Activated CD4-positive, alpha-beta T cell treated with anti-CD3 and anti-CD28 coated beads, Interleukin-2, amount 10 ng/mL, durations not matched to agents 7 days and 5 days (primary cell): Measurements from ENCODE around the gene C1GALT1. TPM values are rescaled to one million over a fixed set of nuclear protein-coding genes. Genes with fewer than 3 reads are reported as not detected.
"Not testable (repeated sequence)": the region's sequence is repeated elsewhere in the genome, so short reads cannot be mapped to it uniquely, and the experiment has no call there.

Experiments
- CTCF ChIA-PET: fragments of 350-600 bp; sonication (Branson Sonifier 250); formaldehyde crosslinking; loops from one replicate; lab custom pipeline; 2021; ENCODE audit warnings: antibody characterized with exemption; lab: Charles Lee
- POLR2A ChIA-PET: fragments of 350-600 bp; sonication (Branson Sonifier 250); formaldehyde crosslinking; loops from one replicate; lab custom pipeline; 2021; ENCODE audit warnings: antibody characterized with exemption; lab: Charles Lee
- DNase-seq: peaks from one replicate; pipeline ENCODE4 v3.0.0-alpha.2; 2020
- H3K27ac Mint-ChIP-seq: one replicate; pipeline ENCODE4 v1.8.0; 2021; ENCODE audit warnings: mild to moderate bottlenecking, moderate library complexity, mixed read lengths
- H3K27me3 Mint-ChIP-seq: one replicate; pipeline ENCODE4 v1.8.0; 2021; ENCODE audit warnings: mixed read lengths
- H3K36me3 Mint-ChIP-seq: one replicate; pipeline ENCODE4 v1.8.0; 2021; ENCODE audit warnings: low read depth, mixed read lengths
- H3K4me1 Mint-ChIP-seq: one replicate; pipeline ENCODE4 v1.8.0; 2021; ENCODE audit warnings: mixed read lengths
- H3K4me3 Mint-ChIP-seq: one replicate; pipeline ENCODE4 v1.8.0; 2021; ENCODE audit warnings: mild to moderate bottlenecking, moderate library complexity, mixed read lengths
- H3K9me3 Mint-ChIP-seq: one replicate; pipeline ENCODE4 v1.8.0; 2021; ENCODE audit warnings: mixed read lengths
- total RNA-seq, 2 experiments: library from RNA; stranded (reverse); gene quantifications; one replicate each; pipeline ENCODE4 v1.2.3, GENCODE V29; 2021

C1GALT1 gene
- total RNA-seq, 2 experiments from 2014 or later: 58.2 to 61.4 TPM

DNA sequence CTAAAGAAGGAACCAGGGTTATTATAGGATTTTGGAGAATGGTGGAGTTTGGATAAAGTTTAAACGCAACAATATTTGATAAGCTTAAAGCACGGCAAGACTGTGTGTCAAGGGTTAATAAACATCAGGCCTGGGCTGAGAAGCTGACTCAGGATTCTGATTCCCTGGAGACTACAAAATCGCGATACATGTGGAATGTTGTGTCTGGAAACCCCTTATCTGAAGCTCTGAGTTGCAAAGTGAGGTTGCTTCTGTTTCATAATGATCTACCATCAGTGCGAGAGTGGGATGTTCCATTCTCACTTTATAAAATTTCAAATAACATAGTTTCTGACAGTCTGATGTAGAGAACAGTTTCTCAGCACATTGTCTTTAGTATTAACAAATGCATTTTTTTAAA is 7.8 kb downstream of the C1GALT1 start:
- H3K4me1 Mint-ChIP-seq: peaks cover 41% of the 10 kb centered on the region
- no peak overlapping the region for H3K4me3 Mint-ChIP-seq
- ChIA-PET POLR2A (no interaction called here), CTCF (no interaction called here)
- peaks cover 9% of the 10 kb centered on the region for H3K9me3 Mint-ChIP-seq
- H3K27ac Mint-ChIP-seq: no peak overlapping the region
- no peaks in the 10 kb centered on the region for H3K27me3 Mint-ChIP-seq
- H3K36me3 Mint-ChIP-seq: peaks cover 53% of the 10 kb centered on the region
- DNase-seq: no peak

DNA sequence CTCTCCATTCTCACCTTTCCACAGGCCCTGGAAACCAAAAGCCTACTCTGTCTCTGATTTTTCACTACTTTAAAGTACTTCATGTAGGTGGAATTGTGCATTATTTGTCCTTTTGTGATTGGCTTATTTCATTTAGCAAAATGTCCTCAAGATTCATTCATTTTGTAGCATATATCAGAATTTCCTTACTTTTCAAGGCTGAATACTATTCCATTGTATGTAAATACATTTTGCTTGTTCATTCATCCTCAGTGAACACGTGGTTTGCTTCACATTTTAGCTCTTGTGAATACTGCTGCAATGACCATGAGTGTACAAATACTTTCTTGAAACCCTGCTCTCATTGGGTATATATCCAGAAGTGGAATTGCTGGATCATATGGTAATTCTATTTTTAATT is 8.8 kb downstream of the C1GALT1 start:
- peaks cover 10% of the 10 kb centered on the region for H3K9me3 Mint-ChIP-seq
- H3K4me1 Mint-ChIP-seq: peaks cover 48% of the 10 kb centered on the region
- ChIA-PET POLR2A (no interaction called here), CTCF (interaction anchor here (0.7 kb wide), 1 partner anchor 19 kb away, joined by 3 read pairs; no protein-coding TSS in a partner anchor)
- no peak for DNase-seq
- no peaks in the 10 kb centered on the region for H3K27me3 Mint-ChIP-seq
- no peak overlapping the region for H3K4me3 Mint-ChIP-seq
- peaks cover 53% of the 10 kb centered on the region for H3K36me3 Mint-ChIP-seq
- H3K27ac Mint-ChIP-seq: no peak overlapping the region

DNA sequence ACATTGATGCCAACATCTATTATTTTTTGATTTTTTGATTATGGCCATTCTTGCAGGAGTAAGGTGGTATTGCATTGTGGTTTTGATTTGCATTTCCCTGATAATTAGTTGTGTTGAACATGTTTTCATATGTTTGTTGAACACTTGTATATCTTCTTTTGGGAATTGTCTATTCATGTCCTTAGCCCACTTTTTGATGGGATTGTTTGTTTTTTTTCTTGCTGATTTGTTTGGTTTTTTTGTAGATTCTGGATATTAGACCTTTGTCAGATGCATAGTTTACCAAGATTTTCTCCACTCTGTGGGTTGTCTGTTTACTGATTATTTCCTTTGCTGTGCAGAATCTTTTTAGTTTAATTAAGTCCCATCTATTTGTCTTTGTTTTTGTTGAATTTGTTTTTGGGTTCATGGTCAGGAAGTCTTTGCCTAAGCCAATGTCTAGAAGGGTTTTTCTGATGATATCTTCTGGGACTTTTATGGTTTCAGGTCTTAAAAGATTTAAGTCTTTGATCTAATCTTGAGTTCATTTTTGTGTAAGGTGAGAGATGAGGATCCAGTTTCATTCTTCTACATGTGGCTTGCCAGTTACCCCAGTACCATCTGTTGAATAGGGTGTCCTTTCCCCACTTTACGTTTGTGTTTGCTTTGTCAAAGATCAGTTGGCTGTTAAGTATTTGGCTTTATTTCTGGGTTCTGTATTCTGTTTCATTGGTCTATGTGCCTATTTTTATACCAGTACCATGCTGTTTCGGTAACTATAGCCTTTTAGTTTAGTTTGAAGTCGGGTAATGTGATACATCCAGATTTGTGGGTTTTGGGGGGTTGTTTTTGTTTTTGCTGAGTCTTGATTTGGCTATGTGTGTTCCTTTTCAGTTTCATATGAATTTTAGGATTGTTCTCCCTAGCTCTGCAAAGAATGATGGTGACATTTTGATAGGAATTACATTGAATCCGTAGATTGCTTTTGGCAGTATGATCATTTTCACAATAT is 10.7 kb downstream of the C1GALT1 start:
- Mint-ChIP-seq H3K36me3 (peaks cover 72% of the 10 kb centered on the region), H3K9me3 (peaks cover 18% of the 10 kb centered on the region), H3K4me1 (peaks cover 58% of the 10 kb centered on the region), H3K4me3 (peak overlapping the region; percentile 52), H3K27ac (peak overlapping the region; percentile 78)
- CTCF ChIA-PET: interaction anchor here (1.3 to 1.7 kb wide), 2 partner anchors 10 to 28 kb away, joined by 3 to 5 read pairs; no protein-coding TSS in a partner anchor
- DNase-seq: peak; percentile 31
- H3K27me3 Mint-ChIP-seq, POLR2A ChIA-PET: not testable (repeated sequence)

DNA sequence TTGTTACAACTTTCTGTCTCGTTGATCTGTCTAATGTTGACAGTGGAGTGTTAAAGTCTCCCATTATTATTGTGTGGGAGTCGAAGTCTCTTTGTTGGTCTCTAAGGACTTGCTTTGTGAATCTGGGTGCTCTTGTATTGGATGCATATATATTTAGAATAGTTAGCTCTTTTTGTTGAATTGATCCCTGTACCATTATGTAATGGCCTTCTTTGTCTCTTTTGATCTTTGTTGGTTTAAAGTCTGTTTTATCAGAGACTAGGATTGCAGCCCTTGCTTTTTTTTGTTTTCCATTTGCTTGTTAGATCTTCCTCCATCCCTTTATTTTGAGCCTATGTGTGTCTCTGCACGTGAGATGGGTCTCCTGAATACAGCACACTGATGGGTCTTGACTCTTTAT is 17.2 kb downstream of the C1GALT1 start:
- CTCF ChIA-PET: interaction anchor here (1.2 kb wide), 1 partner anchor 23 kb away, joined by 3 read pairs; no protein-coding TSS in a partner anchor
- POLR2A ChIA-PET, DNase-seq, H3K27ac Mint-ChIP-seq, H3K27me3 Mint-ChIP-seq, H3K4me3 Mint-ChIP-seq: not testable (repeated sequence)
- Mint-ChIP-seq H3K4me1 (peaks cover 84% of the 10 kb centered on the region), H3K9me3 (peaks cover 27% of the 10 kb centered on the region), H3K36me3 (peaks cover 64% of the 10 kb centered on the region)

DNA sequence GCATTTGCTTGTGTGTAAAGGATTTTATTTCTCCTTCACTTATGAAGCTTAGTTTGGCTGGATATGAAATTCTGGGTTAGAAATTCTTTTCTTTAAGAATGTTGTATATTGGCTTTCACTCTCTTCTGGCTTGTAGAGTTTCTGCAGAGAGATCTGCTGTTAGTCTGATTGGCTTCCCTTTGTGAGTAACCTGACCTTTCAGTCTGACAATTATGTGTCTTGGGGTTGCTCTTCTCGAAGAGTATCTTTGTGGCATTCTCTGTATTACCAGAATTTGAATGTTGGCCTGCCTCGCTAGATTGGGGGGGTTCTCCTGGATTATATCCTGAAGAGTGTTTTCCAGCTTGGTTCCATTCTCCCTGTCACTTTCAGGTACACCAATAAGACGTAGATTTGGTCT is 17.9 kb downstream of the C1GALT1 start:
- H3K27ac Mint-ChIP-seq, POLR2A ChIA-PET, DNase-seq, H3K4me3 Mint-ChIP-seq, H3K27me3 Mint-ChIP-seq: not testable (repeated sequence)
- peaks cover 60% of the 10 kb centered on the region for H3K36me3 Mint-ChIP-seq
- H3K4me1 Mint-ChIP-seq: peaks cover 83% of the 10 kb centered on the region
- peaks cover 29% of the 10 kb centered on the region for H3K9me3 Mint-ChIP-seq
- CTCF ChIA-PET: interaction anchor here (1.0 to 1.5 kb wide), 3 partner anchors 11 to 24 kb away, joined by 3 to 6 read pairs (median 3); no protein-coding TSS in a partner anchor

DNA sequence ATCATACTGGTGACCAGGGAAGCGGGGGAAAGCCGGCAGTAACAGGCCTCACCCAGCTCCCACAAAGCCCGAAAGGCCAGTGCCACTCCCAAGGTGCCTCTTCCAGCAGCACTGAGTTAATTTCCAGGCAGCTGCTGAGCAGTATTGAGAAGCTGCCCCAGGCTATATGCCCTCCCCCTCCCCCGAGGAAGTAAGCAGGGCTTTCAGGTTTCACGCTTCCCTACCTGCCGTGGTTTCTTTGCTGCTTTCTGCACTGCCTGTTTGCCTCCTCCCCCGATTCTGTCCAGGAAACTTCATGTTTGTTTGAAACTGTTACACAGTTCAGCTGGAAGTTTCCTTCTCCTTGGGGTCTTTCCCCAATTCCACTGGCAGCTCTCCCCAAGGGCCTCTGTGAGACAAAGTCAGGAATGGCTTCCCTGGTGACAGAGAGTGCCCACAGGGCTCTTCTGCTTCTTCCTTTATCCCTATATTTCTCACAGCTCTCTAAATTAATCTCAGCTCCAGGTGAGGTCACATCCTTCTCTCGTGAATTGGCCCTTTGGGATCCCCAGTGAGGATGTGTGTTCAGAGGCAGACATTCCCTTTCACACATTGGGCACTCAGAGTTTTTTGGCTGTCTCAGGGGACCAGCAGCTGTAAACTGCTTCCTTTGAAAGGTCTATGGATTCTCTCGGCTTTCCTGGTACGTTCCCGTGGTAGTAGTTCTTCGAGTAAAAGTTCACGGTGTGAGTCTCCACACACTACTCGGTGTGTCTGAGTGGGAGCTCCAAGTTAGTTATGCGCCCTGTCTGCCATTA is 19.4 kb downstream of the C1GALT1 start:
- Mint-ChIP-seq H3K27me3 (no peaks in the 10 kb centered on the region), H3K4me3 (peak overlapping the region; percentile 41), H3K27ac (peak overlapping the region; percentile 81), H3K4me1 (peaks cover 78% of the 10 kb centered on the region), H3K9me3 (peaks cover 25% of the 10 kb centered on the region), H3K36me3 (peaks cover 52% of the 10 kb centered on the region)
- POLR2A ChIA-PET: no interaction called here
- DNase-seq: peak; percentile 58
- CTCF ChIA-PET: interaction anchor here (0.7 to 1.5 kb wide), 5 partner anchors 9 to 464 kb away, joined by 3 to 6 read pairs (median 3); no protein-coding TSS in a partner anchor

DNA sequence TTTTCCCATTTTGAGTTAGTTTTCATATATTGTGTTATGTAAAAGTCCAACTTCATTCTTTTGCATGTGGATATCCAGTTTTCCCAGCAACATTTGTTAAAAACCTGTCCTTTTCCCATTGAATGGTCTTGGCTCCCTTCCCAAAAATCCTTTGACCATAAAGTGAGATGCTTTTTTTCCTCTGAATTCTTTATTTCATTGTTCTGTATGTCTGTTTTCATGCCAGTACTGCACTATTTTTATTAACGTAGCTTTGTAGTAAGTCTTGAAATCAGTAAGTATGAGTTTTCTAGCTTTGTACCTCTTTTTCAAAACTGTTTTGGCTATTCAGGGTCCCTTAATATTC is 20.0 kb downstream of the C1GALT1 start:
- H3K36me3 Mint-ChIP-seq: peaks cover 51% of the 10 kb centered on the region

DNA sequence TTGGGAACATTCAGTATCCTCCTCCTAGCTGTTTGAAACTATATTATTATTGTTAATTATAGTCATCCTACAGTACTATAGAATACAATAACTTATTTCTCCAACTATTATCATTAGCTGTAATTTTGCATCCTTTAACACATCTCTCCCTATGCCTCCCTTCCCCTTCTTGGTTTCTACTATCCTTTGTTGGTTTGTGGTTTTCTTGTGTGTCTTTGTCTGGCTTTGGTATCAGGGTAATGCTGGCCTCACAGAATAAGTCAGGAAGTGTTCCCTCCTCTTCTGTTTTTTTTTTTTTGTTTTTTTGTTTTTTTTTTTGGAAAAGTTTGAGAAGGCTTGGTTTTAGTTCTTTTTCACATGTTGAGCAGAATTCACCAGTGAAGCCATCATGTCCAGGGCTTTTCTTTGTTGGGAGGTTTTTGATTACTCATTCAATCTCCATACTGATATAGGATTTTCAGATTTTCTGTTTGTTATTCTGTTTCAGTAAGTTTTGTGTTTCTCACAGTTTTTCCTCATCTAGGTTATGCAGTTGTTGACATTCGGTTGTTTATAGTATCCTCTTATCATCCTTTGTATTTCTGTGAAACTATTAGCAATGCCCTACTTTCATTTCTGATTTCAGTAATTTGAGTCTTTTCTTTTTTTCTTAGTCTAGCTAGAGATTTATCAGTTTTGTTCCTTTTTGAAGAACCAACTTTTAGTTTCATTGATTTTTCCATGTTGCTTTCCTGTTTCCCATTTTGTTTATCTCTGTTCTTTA is 21.6 kb downstream of the C1GALT1 start:
- H3K9me3 Mint-ChIP-seq: peaks cover 25% of the 10 kb centered on the region
- peaks cover 73% of the 10 kb centered on the region for H3K4me1 Mint-ChIP-seq
- no peak overlapping the region for H3K27ac Mint-ChIP-seq
- no peak for DNase-seq
- H3K4me3 Mint-ChIP-seq: no peak overlapping the region
- ChIA-PET CTCF (interaction anchor here (0.6 kb wide), 1 partner anchor 499 kb away, joined by 3 read pairs; no protein-coding TSS in a partner anchor), POLR2A (interaction anchor here (0.6 kb wide), 1 partner anchor 20 kb away, joined by 3 read pairs; no protein-coding TSS in a partner anchor)
- peaks cover 41% of the 10 kb centered on the region for H3K36me3 Mint-ChIP-seq
- no peaks in the 10 kb centered on the region for H3K27me3 Mint-ChIP-seq

More for the DNA sequence above, 20.0 kb downstream of the C1GALT1 start:
- Mint-ChIP-seq H3K27me3 (no peaks in the 10 kb centered on the region), H3K9me3 (peaks cover 28% of the 10 kb centered on the region), H3K27ac (peak overlapping the region; percentile 39), H3K4me1 (peaks cover 82% of the 10 kb centered on the region), H3K4me3 (peak overlapping the region; percentile 41)
- no peak for DNase-seq
- POLR2A ChIA-PET: no interaction called here
- CTCF ChIA-PET: interaction anchor here (0.8 to 1.1 kb wide), 2 partner anchors 9 to 19 kb away, joined by 3 read pairs; no protein-coding TSS in a partner anchor

DNA sequence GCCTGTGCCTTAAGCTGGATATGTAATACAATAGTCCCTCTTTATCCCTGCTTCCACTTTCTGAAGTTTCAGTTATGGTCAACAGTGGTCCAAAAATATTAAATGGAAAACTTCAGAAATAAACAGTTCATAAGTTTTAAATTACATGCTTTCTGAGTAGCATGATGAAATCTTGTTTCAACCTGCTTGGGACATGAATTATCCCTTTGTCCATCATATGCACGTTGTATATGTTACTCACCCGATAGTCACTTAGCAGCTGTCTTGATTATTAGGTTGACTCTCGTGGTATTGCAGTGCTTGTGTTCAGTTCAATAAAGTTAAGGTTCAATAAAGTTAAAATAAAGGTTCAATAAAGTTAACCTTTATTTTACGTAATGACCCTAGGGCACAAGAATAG is 25.5 kb downstream of the C1GALT1 start:
- Mint-ChIP-seq H3K27ac (no peak overlapping the region), H3K9me3 (peaks cover 22% of the 10 kb centered on the region), H3K4me1 (peaks cover 43% of the 10 kb centered on the region), H3K36me3 (peaks cover 52% of the 10 kb centered on the region), H3K27me3 (no peaks in the 10 kb centered on the region), H3K4me3 (no peak overlapping the region)
- ChIA-PET CTCF (no interaction called here), POLR2A (no interaction called here)
- DNase-seq: no peak

DNA sequence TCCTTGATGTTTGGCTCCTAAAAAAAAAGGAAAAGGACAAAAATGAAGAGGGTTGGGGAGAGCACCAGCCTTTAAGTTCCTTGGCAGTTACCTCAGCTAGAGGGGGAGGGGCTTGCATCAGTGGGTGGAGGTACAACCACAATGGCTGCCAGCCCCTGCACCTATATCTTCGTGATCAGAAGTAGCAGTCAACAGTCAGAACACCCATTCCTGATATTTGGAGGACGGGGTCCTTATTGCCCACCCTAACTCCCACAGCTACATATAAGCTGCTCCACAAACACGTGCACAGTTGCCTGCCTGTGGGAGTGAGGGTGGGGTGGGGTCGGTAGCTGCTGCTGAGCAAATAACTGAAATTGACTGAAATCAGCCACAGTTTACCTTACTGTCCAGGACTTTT is 26.2 kb downstream of the C1GALT1 start:
- Mint-ChIP-seq H3K27ac (no peak overlapping the region), H3K4me3 (no peak overlapping the region), H3K36me3 (peaks cover 52% of the 10 kb centered on the region), H3K9me3 (peaks cover 22% of the 10 kb centered on the region), H3K27me3 (no peaks in the 10 kb centered on the region), H3K4me1 (peaks cover 37% of the 10 kb centered on the region)
- ChIA-PET CTCF (no interaction called here), POLR2A (no interaction called here)
- DNase-seq: no peak

DNA sequence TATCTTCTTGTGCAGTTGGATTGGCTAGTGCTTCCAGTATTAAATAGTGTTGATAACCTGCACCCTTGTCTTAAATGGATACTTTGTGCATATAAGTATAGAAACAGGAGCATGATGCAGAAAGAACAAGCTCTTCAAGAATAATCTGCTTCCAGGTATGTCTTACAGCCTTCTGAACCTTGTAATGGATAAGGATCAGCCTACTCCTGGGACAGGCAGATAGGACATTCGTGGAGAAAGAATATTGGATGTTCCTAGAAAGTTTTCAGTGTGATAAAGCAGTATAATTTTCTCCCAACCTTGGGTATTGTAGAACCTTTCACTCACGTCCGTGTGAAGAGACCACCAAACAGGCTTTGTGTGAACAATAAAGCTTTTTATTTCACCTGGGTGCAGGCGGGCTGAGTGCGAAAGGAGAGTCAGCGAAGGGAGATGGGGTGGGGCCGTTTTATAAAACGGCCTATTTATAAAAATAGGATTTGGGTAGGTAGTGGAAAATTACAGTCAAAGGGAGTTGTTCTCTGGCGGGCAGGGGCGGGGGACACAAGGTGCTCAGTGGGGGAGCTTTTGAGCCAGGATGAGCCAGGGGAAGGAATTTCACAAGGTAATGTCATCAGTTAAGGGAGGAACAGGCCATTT is 27.2 kb downstream of the C1GALT1 start:
- POLR2A ChIA-PET: no interaction called here
- no peak for DNase-seq

More for the DNA sequence above, 27.2 kb downstream of the C1GALT1 start:
- H3K36me3 Mint-ChIP-seq: peaks cover 60% of the 10 kb centered on the region
- H3K9me3 Mint-ChIP-seq: peaks cover 22% of the 10 kb centered on the region
- no peak overlapping the region for H3K4me3 Mint-ChIP-seq
- H3K4me1 Mint-ChIP-seq: peaks cover 27% of the 10 kb centered on the region
- CTCF ChIA-PET: interaction anchor here (1.7 kb wide), 1 partner anchor 31 kb away, joined by 5 read pairs; no protein-coding TSS in a partner anchor
- no peak overlapping the region for H3K27ac Mint-ChIP-seq
- no peaks in the 10 kb centered on the region for H3K27me3 Mint-ChIP-seq
